ENCODE measurements around the gene PRICKLE3.

The PRICKLE3 gene

GRCh38 chrX:49204709-49205108, 18.5 kb upstream of the PRICKLE3 start:
- Histone ChIP-seq H3K36me3 (peaks cover 10% of the 10 kb centered on the region), H3K4me3 (ENCODE audit: low read depth, low read length) (no peak overlapping the region)

DNA sequence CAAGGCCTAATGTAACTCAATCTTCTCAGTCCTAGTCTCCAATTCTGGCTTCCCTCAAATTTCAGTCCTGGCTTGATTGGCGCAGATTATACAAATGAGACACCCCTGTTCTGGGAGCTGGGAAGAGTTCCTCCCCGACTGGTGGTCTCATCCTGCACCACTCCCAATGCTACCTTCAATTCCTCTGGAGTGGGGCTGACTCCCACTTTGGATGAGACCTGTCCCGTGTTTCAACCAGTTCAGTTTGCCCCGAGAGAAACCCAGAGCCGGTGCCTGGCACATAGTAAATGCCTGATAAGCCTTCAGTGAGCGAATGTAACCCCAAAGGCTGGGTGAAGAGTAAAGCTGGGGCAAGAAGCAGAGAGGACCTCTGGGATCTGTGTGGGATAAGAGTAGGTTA, 17.8 kb upstream of the PRICKLE3 start:
- Histone ChIP-seq H3K27ac (no peak overlapping the region), H3K36me3 (peaks cover 9% of the 10 kb centered on the region), H3K4me3 (ENCODE audit: low read depth, low read length) (no peak overlapping the region), H3K27me3 (ENCODE audit: insufficient read depth, low read depth, severe bottlenecking) (no peaks in the 10 kb centered on the region), H3K9me3 (ENCODE audit: severe bottlenecking) (no peaks in the 10 kb centered on the region)
- TF ChIP-seq, protein P1, sequence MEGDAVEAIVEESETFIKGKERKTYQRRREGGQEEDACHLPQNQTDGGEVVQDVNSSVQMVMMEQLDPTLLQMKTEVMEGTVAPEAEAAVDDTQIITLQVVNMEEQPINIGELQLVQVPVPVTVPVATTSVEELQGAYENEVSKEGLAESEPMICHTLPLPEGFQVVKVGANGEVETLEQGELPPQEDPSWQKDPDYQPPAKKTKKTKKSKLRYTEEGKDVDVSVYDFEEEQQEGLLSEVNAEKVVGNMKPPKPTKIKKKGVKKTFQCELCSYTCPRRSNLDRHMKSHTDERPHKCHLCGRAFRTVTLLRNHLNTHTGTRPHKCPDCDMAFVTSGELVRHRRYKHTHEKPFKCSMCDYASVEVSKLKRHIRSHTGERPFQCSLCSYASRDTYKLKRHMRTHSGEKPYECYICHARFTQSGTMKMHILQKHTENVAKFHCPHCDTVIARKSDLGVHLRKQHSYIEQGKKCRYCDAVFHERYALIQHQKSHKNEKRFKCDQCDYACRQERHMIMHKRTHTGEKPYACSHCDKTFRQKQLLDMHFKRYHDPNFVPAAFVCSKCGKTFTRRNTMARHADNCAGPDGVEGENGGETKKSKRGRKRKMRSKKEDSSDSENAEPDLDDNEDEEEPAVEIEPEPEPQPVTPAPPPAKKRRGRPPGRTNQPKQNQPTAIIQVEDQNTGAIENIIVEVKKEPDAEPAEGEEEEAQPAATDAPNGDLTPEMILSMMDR (IDR thresholded peaks at IDR 0.05; ENCODE audit: low read depth, low read length): no peak
- no peak for DNase-seq

More at GRCh38 chrX:49204709-49205108, 18.5 kb upstream of the PRICKLE3 start:
- Histone ChIP-seq H3K27me3 (ENCODE audit: insufficient read depth, low read depth, severe bottlenecking) (peaks cover 5% of the 10 kb centered on the region), H3K9me3 (ENCODE audit: severe bottlenecking) (no peaks in the 10 kb centered on the region), H3K27ac (no peak overlapping the region)
- TF ChIP-seq, protein P1 (IDR thresholded peaks at IDR 0.05; ENCODE audit: low read depth, low read length): no peak
- no peak for DNase-seq

DNA sequence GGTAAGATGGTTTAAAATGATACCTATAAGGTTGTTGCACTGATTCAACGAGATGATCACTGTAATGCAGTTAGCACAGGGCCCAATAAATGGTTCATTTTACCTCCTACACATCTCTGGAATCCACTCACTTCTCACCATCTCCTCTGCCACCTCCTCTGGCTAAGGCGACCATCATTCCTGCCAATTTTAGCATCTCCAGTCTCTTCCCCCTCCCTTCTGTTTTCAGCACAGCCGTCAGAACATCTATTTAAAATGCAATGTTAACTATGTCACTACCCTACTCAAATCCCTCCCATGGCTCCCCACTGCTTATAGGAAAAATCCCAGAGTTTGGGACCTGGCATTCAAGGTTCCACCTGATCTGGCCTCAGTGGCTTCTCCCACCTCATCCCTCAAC, 17.4 kb upstream of the PRICKLE3 start:
- peaks cover 10% of the 10 kb centered on the region for H3K36me3 ChIP-seq
- TF ChIP-seq, protein P1 (IDR thresholded peaks at IDR 0.05; ENCODE audit: low read depth, low read length): no peak
- H3K9me3 ChIP-seq (ENCODE audit: severe bottlenecking): no peaks in the 10 kb centered on the region
- H3K27me3 ChIP-seq (ENCODE audit: insufficient read depth, low read depth, severe bottlenecking): no peaks in the 10 kb centered on the region
- no peak overlapping the region for H3K4me3 ChIP-seq (ENCODE audit: low read depth, low read length)
- no peak for DNase-seq
- no peak overlapping the region for H3K27ac ChIP-seq

DNA sequence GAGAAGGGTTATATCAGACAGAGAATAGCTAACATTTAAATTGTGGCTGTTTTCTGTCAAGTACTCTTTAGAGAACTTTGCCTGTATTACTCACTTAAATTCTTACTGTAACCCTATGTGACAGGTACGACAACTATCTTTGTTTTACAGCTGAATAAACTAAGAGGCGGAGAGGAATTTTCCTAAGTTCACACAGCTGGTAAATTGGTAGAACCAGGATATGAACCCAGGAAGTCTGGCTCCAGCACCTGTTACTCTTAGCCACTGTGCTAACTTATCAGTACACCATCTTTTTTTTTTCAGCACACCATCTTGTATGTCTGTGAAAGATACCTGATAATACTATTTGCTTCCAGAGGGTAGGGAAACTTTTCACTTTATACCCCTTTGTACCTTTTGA, 15.8 kb upstream of the PRICKLE3 start:
- DNase-seq: no peak

DNA sequence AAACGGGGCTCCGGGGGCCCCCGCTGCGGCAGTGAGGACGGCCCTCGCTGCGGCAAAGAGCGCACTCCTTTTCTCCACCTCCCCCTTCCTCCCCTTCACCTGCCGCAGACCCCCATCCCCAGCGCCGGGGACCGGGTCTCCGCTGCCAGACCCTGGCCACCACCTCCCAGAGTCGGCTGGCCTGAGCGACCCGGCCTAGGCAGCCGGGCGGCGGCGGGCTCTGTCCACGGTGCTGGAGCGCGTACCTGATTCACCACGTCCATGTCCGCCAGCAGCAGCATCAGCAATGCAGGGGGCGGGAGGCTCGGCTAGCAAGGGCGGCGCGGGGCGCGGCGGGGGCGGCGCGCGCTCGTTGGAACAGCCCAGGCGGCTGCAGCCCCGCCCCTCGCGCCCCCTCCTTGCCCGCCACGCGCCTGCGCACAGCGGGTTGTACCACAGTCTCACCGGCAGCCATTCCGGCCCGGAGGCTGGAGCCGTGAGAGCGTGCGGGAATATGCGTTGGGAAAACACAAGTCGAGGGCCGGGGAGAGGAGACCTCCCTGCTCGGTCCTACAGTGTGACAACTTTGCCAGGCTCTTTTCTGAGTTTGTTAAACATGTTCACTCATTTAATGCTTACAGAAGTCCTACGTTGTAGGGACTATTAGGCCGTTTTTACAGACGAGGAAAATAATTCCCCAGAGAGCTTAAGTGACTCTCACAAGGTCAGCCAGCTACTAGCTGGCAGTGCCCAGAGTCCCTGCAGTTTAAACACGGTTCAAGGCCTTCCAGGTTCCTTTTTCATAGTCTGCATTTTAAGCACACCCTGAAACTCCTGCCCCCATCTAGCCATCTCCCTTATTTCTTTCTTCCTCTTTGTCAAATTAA, 14.0 kb upstream of the PRICKLE3 start, which contains the start of gene SYP:
TSS of gene SYP (minus strand) at position 288 of the 866 bp plus-strand sequence. CDS start at position 281, 7 bp downstream.
- peak within 1 kb of the TSS; percentile 95 for H3K27ac ChIP-seq
- TF ChIP-seq, protein P1 (IDR thresholded peaks at IDR 0.05; ENCODE audit: low read depth, low read length): no peak

More for the DNA sequence above, 15.8 kb upstream of the PRICKLE3 start:
- Histone ChIP-seq H3K36me3 (peaks cover 20% of the 10 kb centered on the region), H3K27ac (no peak overlapping the region), H3K27me3 (ENCODE audit: insufficient read depth, low read depth, severe bottlenecking) (no peaks in the 10 kb centered on the region), H3K4me3 (ENCODE audit: low read depth, low read length) (no peak overlapping the region), H3K9me3 (ENCODE audit: severe bottlenecking) (no peaks in the 10 kb centered on the region)
- TF ChIP-seq, protein P1 (IDR thresholded peaks at IDR 0.05; ENCODE audit: low read depth, low read length): no peak

More for the DNA sequence above, 14.0 kb upstream of the PRICKLE3 start, which contains the start of gene SYP:
- Histone ChIP-seq H3K4me3 (ENCODE audit: low read depth, low read length) (peak within 1 kb of the TSS; percentile 64), H3K36me3 (peaks cover 37% of the 10 kb centered on the region), H3K9me3 (ENCODE audit: severe bottlenecking) (no peaks in the 10 kb centered on the region), H3K27me3 (ENCODE audit: insufficient read depth, low read depth, severe bottlenecking) (no peaks in the 10 kb centered on the region)
- DNase-seq: peak; percentile 83
